NCI-H345 (cell line): ENCODE data around the gene MKRN1.
"Not testable (repeated sequence)": the region's sequence is repeated elsewhere in the genome, so short reads cannot be mapped to it uniquely, and the experiment has no call there.

ENCODE experiments used
- DNase-seq: peaks from one replicate; lab custom pipeline; 2025; lab: John Stamatoyannopoulos, UW

Gene MKRN1

GRCh38 chr7:140435252-140435895, 43.9 kb downstream of the MKRN1 start:
- no peak for DNase-seq

DNA sequence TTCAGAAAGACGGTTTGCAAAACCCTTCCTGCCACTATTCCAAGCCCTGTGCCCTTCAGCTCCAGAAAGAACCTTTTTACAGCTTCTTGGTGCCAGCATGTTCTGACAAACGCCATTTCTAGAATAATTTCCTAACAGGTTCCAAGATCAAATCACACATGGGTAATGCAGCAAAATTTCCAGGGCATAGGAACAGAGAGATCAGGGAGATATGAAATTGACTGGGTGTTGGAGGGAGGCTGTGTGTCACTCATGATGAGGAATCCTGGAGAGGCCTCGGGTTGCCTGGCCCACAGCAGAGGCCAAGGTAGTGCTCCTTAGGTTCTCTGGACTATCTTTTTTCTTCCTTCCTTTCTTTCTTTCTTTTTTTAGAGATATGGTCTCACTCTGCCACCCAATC, 45.9 kb downstream of the MKRN1 start:
- DNase-seq: no peak

DNA sequence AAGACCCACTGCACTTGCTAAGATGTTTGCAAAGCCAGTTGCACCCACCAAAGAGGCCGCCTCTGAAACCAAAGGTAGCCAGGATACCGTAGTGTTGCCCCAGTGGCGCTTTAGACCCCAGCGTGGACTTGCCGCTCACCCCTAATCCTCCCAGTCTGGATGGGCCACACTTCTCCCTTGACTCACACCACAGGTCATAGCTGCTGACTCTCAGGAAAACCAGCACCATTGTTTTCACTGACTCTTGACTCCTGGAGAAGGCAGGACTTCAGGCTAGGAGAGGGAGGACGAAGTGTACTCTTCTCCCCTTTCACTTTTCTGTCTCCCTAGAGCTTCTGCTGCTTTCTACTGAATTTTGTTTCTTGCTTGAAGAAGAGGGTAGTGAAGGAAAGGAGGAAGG, 53.2 kb downstream of the MKRN1 start:
- DNase-seq: no peak

DNA sequence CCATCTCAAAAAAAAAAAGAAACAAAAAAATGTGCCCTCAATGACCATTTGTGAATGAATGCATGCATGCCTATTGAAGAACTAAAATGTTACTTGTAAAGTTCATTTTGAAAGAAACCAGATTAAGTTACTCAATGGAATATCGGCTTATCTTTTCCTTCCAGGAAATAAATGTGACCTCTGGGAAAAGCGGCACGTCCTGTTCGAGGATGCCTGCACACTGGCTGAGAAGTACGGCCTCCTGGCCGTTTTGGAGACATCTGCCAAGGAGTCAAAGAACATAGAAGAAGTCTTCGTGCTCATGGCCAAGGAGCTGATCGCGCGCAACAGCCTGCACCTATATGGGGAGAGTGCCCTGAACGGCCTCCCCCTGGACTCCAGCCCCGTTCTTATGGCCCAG, 53.6 kb downstream of the MKRN1 start:
- no peak for DNase-seq

DNA sequence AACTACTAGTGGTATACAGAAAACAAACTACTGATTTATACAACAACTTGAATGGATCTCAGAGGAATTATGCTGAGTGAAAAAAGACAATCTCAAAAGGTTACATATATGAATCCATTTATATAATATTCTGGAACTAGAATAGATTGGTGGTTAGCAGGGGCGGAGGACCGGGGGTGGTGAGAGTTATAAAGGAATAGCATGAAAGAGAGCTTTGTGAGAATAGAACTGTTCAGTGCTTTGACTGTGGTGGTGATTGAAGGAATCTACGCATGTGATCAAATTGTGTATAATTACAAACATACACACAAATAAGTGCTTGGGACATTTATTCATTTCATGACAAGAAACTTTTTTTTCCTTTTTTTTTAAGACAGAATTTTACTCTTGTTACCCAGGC, 55.8 kb downstream of the MKRN1 start:
- DNase-seq: no peak

DNA sequence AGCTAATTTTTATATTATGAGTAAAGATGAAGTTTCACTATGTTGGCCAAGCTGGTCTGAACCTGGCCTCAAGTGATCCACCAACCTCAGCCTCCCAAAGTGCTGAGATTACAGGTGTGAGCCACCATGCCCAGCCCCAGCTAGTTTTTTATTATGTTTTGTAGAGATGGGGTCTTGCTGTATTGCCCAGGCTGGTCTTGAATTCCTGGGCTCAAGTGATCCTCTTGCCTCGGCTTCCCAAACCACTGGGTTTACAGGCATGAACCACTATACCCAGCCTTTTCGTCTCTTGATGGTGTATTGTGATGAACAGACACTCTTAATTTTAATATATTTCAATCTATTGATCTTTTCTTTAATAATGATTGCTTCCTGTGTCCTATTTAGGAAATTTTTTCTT, 57.8 kb downstream of the MKRN1 start:
- no peak for DNase-seq

DNA sequence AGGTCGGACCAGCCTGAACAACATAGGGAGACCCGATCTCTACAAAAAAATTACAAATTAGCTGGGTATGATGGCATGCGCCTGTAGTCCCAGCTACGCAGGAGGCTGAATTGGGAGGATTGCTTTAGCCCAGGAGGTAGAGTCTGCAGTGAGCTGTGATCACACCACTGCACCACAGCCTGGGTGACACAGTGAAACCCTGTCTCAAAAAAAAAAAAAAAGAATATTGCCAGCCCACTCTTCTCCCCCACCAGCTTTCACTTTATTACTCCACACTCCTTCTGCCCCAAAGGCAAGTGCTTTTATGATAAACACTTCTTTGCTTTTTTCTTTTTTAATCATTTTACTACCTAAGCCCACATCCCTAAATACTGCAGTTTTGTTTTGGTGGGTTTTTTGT, 60.7 kb downstream of the MKRN1 start:
- DNase-seq: no peak

DNA sequence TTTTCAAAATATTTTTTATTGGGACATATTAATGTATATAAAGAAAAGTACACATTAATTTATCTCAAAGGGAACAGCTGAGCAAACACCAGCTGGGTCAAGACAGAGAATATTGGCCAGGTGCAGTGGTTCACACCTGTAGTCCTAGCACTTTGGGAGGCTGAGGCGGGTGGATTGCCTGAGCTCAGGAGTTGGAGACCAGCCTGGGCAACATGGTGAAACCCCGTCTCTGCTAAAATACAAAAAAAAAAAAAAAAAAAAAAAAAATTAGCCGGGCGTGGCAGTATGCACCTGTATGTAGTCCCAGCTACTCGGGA, 61.2 kb downstream of the MKRN1 start:
- peak; percentile 44 for DNase-seq

DNA sequence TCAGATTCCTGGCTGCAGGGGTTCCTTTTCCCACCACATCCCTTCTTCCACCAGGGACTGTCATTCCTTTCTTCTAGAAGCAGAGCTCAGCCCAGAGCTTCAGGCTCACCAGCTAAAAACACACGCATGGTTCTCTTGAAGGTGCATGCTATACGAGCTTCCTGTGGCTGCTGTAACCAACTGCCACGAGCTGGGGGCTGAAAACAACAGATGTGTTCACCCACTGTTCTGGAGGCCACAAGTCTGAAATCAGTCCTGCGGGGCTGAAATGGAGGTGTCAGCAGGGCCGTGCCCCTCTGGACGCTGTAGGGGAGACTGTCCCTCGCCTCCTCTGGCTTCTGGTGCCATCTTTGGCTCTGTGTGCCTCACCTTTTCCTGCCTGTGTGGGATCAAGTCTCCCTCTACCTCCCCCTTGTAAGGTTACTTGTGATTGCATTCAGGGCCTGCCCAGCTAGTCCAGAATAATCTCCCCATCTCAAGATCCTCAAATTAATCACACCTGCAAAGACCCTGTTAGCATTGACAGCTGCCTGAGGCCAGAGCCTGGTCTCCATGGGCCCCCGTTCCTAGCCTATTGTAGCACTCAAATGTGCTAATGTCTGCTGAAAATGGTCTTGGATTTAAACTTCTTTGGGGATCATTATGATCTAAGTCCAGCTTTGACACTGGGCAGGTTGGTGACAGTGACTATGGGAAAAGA, 61.7 kb downstream of the MKRN1 start:
- DNase-seq: peak; percentile 25

- DNase-seq: no peak
These were observed 62.7 kb downstream of the MKRN1 start for GRCh38 chr7:140416560-140416959.

DNA sequence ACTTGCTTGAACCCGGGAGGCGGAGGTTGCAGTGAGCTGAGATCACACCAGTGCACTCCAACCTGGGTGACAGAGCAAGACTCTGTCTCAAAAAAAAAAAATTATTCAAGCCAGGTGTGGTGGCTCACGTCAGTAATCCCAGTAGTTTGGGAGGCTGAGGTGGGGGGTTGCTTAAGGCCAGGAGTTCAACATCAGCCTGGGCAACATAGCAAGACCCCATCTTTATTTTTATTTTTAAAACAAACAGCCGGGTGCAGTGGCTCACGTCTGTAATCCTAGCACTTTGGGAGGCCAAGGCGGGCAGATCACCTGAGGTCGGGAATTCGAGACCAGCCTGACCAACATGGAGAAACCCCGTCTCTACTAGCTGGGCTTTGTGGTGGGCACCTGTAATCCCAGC, 63.5 kb downstream of the MKRN1 start:
- DNase-seq: not testable (repeated sequence)

- no peak for DNase-seq
These were observed 63.9 kb downstream of the MKRN1 start for GRCh38 chr7:140415361-140415760.

- no peak for DNase-seq
These were observed 74.7 kb downstream of the MKRN1 start for GRCh38 chr7:140404565-140405065.

- peak; percentile 59 for DNase-seq
These were observed 75.3 kb downstream of the MKRN1 start, which contains the start of gene RAB19 for GRCh38 chr7:140403878-140404564. Gene RAB19, plus strand, starts transcription at chr7:140404058. Its CDS starts 3,589 bp downstream, at chr7:140407647.
